ENCODE measurements around the gene CORO2B. TPM values are rescaled to one million over a fixed set of nuclear protein-coding genes. Genes with fewer than 3 reads are reported as not detected.
A peak's percentile ranks its signal among the peaks of the same experiment; 100 is the strongest.
"Not testable (repeated sequence)": the region's sequence is repeated elsewhere in the genome, so short reads cannot be mapped to it uniquely, and the experiment has no call there.

The CORO2B gene
- total RNA-seq, 1 experiment from 2014 or later: 2.5 TPM

DNA sequence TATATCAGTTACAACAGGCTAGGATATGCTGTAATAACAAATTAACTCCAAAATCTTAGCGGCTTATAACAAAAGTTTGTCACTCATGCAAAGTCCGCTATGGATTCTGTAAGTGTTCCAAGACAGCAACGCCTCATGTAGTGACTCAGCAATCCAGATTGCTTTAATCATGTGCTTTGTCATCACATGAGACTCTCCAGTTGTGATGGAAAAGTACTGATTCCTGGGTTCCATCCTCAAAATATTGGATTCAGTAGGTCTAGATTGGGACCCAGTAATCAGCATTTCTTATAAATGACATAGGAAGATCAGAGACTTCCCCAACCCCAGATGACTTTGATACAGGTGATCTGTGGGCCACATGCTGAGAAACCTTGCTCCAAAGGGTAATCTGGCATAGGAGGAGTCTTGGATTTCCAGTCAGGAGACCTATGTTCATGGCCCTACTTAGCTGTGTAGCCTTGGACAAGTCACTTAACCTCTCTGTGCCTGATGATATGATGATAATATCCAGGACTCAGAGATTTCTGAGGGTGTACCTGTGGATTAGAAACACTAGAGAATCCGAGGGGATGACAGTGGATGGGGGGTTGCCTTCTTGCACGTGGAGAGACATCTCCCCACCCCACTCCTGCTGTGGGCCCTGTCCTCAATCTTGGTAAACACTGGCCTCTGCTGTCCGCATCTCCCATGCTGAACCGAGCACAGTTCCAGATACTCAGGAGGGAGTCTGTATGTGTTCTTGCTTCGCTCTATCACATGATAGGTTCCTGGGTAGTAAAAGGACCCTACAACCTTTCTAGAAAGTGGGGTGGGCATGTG, 65.5 kb downstream of the CORO2B start:
- peak; percentile 37 for DNase-seq (ENCODE audit: low read depth)

GRCh38 chr15:68644996-68645395, 66.2 kb downstream of the CORO2B start:
- DNase-seq (ENCODE audit: low read depth): no peak

- DNase-seq (ENCODE audit: low read depth): no peak
Observed at GRCh38 chr15:68646156-68646555, 67.4 kb downstream of the CORO2B start.

GRCh38 chr15:68646696-68647095, 67.9 kb downstream of the CORO2B start:
- no peak for DNase-seq (ENCODE audit: low read depth)

DNA sequence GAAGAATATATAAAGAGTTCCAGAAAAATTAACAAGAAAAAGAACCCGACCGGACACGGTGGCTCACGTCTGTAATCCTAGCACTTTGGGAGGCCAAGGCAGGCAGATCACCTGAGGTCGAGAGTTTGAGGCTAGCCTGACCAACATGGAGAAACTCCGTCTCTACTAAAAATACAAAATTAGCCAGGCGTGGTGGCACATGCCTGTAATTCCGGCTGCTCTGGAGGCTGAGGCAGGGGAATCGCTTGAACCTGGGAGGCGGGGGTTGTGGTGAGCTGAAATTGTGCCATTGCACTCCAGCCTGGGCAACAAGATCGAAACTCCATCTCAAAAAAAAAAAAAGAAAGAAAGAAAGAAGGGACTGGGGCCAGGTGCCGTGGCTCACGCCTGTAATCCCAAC, 68.6 kb downstream of the CORO2B start:
- DNase-seq (ENCODE audit: low read depth): not testable (repeated sequence)

- peak; percentile 60 for DNase-seq (ENCODE audit: low read depth)
Observed at GRCh38 chr15:68650901-68651709, 72.3 kb downstream of the CORO2B start.

DNA sequence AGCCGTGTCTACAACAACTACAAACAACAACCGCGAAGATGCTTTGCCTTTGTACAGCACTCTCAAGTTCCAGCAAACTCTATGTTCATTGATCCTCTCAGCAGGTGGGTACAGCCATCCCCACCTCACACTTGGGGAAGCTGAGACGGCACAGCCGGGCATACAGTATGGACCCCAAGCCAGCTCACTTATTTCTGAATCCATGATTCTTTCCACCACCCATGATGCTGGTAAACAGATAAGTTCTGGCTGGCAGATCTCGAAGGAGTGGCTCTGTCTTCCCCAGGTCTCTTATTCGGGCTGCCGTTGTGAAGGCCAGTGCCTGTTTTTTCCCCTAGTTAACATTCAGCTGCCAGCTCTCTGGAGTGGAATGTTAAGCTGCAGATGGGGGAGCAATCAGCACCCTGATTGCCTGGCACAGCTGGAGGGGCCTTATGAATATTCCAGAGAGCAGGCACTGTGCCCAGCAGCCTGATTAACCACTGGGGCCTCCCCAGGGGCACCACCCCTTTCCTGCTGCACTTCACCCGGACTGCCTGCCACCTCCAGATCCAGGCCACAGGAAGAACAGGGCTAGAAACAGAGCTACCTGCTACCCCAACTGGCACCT, 73.2 kb downstream of the CORO2B start:
- no peak for DNase-seq (ENCODE audit: low read depth)

DNA sequence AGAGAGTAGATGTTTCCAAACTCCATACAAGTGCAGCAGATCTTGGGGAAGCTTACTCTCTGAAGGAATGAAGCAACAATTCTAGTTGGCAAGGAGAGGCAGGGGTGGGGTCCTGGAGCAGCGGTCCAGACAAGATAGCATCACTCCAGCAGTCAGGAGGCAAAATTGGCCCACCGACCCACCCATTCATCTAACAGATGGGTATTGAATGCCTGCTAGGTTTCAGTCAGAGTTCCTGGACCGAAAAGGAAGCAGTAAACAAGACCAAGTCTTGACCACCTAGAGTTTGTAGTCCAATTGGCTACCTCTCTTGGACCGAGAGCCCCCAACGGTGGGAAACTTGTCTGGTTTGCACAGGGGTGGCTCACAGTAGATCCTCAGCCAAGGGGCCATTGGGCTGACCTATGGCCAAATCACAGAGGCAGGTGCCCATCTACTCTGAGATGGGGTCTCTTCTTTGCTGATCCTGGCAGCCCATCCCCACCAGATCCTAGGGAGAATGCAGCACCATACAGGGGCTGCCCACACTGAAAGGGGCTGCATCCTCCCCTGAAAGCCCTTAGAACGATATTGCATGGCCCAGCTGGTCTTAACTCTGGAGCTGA, 74.3 kb downstream of the CORO2B start:
- DNase-seq (ENCODE audit: low read depth): no peak

- no peak for DNase-seq (ENCODE audit: low read depth)
Observed at GRCh38 chr15:68653801-68654200, 75.0 kb downstream of the CORO2B start.

DNA sequence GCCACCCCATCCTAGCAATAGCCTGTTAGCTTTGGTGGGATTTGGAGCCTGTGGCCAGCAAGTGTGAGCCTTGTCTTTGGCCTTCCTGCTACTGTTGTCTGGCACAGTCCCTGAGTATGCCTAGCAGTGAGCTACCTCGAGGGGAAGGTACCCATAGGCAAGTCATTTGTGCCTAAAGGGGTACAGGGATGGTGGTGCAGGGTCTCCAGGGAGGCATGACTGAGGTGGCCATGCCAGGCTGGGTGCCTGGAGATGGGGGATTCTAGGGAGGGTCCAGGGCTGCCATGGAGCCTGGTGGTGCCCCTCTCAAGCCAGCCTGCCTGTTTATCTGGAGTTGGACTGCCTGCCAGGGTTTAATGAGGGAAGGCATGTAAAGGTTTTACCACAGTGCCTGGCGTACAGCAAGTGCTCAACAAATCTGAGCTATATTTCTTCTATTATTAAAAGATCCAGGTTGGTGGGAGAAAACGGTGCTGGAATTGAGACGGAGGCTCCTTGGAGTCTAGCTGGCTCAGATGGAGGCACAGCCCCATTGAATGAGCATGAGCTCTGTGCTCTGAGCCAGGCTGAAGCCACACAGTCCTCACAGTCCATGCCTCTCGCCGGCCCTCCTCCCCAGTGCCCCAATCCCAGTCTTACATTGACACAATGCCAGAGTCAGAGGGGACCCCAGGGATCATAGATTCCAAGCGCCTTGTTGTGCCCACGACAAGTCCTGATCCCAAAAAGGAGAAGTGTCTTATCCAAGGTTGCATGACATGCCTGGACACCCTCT, 76.2 kb downstream of the CORO2B start:
- no peak for DNase-seq (ENCODE audit: low read depth)

GRCh38 chr15:68655686-68656437, 77.1 kb downstream of the CORO2B start:
- DNase-seq (ENCODE audit: low read depth): no peak

DNA sequence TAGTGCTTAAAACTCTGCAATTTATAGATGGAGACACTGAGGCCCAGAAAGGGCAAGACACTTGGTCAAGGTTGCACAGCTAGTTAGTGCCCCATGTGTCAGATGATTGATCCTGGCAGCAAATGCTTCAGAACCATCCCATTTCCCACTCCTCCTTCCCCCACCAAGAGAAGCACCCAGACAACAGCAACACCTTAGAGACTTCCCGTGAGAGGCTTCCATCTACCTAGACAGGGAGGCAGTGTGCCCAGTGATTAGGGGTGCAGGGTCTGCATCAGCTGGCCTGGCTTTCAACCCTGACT, 77.6 kb downstream of the CORO2B start:
- no peak for DNase-seq (ENCODE audit: low read depth)

GRCh38 chr15:68658151-68658550, 79.4 kb downstream of the CORO2B start:
- DNase-seq (ENCODE audit: low read depth): no peak

DNA sequence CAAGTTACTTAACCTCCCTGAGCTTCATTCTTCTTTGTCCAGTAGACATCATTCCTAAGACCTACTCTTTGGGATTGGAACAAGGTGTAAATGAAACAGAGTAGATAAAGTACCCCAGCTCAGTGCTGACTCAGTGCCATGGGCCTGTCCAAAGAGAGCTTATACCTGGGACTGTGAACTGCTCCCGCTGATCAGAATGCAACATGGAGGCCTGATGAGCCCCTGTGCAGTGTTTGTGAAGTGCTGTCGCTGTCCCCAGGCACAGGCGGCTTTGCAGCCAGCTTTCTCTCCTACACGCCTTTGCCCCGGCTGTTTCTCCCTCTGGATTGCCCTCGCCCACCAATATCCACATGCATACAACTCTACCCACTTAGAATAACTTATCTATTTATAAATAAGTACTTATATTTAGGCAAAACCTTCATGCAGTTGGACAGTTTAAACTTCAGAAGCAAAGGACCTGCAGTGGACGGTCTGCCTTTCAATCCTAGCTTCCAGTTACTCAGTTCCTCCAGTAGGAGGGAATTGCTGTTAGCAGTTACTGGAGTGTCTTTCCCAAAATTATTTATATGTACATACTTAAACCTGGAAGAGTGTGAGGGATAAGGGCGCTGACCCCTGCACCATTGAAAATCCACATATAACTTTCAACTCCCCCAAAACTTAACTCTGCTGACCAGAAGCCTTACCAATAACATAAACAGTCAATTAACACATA, 80.0 kb downstream of the CORO2B start:
- no peak for DNase-seq (ENCODE audit: low read depth)

DNA sequence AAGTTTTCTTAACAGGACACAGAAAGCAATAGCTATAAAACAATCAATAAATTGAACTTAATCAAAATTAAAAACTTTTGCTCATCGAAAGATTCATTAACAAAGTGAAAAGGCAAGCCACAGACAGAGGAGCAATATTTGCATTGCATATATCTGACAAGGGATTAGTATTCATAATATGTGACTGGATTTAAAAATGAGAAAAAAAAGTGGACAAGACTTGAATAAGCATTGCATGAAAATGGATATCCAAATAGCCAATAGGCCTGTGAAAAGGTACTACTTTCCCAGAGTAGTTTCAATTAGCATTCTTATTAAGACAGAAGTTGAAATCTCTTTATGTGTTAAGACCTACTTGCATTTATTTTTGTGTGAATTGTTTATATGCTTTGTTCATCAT, 84.7 kb downstream of the CORO2B start:
- no peak for DNase-seq (ENCODE audit: low read depth)

DNA sequence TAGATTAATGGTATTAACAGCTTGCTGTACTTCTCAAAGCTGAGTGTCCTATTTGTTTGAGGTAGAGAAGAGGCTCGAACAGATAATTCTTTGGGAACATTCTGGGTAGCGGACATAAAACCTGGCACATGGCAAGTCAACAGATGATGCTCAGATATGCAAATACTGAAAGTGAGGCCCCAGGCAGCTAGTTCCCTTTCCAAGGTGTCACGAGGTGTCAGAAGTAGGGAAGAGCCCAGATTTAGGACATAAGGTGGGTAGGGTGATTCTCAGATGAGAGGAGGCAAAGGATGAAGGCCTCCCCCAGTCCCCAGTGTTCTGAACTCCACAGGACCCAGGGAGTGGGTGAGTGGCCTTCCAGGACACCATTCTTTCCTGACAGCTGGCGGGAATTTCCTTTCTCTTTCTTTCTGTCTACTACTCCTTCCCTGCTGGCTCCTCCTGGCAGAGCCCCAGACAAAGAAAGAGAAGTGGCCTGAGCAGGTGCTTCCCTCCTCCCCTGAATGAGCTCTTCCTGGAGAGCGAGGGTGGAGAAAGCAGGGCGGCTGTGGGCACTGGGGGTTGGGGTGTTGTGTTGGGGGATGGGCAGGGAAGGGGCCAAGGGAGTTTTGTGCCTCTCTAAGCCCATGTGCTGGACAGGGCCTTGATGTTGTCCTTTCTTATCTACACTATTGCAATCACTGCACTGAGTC, 87.5 kb downstream of the CORO2B start:
- DNase-seq (ENCODE audit: low read depth): no peak

DNA sequence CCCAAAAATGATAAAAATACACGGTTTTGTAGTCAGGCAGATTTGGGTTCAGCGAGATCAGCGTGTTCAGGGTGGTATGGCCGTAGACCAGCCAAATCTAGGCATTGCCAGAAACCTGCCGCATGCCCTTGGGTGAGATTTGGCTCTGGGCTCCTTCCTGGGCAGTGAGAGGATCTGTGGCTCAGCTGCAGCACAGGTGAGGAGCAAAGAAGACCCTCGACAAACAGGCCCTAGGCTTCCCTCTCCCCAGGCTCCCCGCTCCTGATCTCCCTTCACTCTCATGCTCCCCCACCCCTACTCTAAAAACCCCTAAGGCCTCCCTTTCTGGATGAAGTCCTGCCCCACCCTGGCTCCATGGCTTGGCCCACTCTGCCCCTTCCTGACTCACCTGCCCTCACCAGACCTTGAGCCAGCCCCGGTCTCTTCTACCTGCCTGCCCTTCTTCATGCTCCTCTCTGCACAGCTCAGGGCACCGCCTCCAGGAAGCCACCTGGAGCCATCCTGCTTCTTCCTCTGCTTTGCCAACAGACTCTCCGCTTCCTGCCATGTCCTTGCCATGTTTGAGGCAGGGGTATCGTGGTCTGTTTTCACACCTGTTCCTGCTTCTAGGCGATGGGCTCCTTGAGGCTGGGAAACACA, 88.1 kb downstream of the CORO2B start:
- no peak for DNase-seq (ENCODE audit: low read depth)

DNA sequence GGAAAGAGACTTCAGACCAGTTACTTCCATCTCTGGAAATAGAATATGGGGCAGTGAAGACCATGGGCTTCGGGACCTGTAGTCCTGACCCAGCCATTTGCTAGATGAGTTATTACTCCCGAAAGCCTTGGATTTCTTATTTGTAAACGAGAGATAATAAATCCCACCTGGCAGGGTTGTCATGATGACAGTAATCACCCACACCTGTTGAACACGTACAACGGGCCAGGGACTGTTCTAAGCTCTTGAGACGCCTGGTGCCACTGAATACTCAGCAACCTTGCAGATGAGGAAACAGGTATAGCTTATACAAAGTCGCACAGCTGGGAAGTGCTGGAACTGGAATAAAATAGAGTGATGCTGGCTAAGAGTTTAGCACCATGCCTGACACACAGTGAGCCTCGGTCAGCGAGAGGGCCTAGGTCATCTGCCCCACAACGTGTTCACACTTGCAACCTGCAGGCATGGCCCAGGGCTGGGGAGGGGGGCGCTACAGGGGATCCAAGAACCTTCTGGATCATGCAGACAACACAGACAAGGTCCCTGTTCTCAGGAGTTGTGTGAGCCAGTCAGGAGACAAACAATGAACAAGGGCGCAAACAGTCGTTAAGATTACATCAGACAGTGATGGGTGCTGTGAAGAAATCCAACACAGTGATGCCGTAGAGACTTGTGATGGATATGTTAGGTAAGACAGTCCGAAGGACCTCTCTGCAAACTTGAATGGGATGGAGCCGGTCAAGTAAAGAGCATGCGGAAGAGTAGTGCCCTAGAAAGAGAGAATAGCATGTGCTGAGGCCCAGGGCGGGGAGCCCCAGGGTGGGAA, 89.2 kb downstream of the CORO2B start:
- no peak for DNase-seq (ENCODE audit: low read depth)

Data from Daoy (cell line).